ENCODE results near the gene HLF.

GRCh38 chr17:55292094-55292493 lies 27.3 kb downstream of the HLF start:
- TF ChIP-seq POLR2A (IDR thresholded peaks at IDR 0.05; ENCODE audit: low read depth, low read length): no peak
- TF ChIP-seq TAF1 (IDR thresholded peaks at IDR 0.05; ENCODE audit: low read depth, low read length): no peak
- no peak for TF ChIP-seq POLR2AphosphoS5 (IDR thresholded peaks at IDR 0.05; ENCODE audit: low read depth, low read length)
- TF ChIP-seq SPI1 (IDR thresholded peaks at IDR 0.05; ENCODE audit: low read depth, low read length): no peak
